C4-2B (cell line): ENCODE measurements around the gene BRD7.

Experiments used
- ZFX ChIP-seq: fragments of 450-650 bp; IDR thresholded peaks from 2 replicates; pipeline ENCODE4 v1.6.1; 2017
- TF ChIP-seq, protein P1 (sequence below): fragments of 450-650 bp; conservative IDR thresholded peaks from 2 replicates; pipeline ENCODE4 v1.5.1; 2017; ENCODE audit warnings: mild to moderate bottlenecking

DNA sequence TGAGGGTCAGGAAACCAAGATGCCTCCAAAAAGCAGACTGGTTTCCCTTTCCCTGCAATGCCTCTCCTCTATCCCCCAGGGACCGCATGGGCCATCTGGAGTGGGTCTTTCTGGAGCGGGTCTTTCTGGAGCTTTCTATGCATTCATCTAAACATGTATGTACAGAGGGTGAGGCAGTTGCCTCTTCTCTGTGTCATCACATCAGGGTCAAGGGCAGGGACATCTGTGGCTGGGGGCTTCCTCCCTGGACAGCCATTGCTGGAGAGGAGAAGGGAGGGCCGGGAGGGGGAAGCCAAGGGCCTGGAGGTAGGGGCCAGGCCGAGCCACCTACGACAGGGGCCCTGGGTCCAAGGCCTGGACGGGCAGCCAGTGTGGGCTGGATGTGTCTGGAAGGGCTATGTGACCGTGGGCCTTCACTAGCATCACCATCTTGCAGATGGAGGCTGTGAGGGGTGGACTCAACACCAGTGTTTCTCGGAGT, 101.6 kb downstream of the BRD7 start:
- TF ChIP-seq, protein P1, sequence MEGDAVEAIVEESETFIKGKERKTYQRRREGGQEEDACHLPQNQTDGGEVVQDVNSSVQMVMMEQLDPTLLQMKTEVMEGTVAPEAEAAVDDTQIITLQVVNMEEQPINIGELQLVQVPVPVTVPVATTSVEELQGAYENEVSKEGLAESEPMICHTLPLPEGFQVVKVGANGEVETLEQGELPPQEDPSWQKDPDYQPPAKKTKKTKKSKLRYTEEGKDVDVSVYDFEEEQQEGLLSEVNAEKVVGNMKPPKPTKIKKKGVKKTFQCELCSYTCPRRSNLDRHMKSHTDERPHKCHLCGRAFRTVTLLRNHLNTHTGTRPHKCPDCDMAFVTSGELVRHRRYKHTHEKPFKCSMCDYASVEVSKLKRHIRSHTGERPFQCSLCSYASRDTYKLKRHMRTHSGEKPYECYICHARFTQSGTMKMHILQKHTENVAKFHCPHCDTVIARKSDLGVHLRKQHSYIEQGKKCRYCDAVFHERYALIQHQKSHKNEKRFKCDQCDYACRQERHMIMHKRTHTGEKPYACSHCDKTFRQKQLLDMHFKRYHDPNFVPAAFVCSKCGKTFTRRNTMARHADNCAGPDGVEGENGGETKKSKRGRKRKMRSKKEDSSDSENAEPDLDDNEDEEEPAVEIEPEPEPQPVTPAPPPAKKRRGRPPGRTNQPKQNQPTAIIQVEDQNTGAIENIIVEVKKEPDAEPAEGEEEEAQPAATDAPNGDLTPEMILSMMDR = no peak
- no peak for TF ChIP-seq ZFX
